Umbilical cord (tissue), 2 donors: ENCODE measurements around the gene PSMG2. TPM values are rescaled to one million over a fixed set of nuclear protein-coding genes. Genes with fewer than 3 reads are reported as not detected.
A peak's percentile ranks its signal among the peaks of the same experiment; 100 is the strongest.
"Not testable (repeated sequence)": the region's sequence is repeated elsewhere in the genome, so short reads cannot be mapped to it uniquely, and the experiment has no call there.

Source experiments
- DNase-seq: peaks from one replicate; pipeline ENCODE4 v3.0.0-alpha.2; 2015; ENCODE audit warnings: low spot score
- total RNA-seq: library from RNA; depleted of rRNA; stranded (reverse); fragments of >200 nt; gene quantifications from one replicate; pipeline ENCODE4 v1.2.3, GENCODE V29; 2014; ENCODE audit warnings: low replicate concordance; ENCODE audit not compliant: insufficient read depth

Gene PSMG2
- total RNA-seq, 1 donor from 2014 or later: 60.9 TPM

- DNase-seq: not testable (repeated sequence)
Measured at GRCh38 chr18:12758566-12758965, 55.7 kb downstream of the PSMG2 start.

- DNase-seq: no peak
Measured at GRCh38 chr18:12765126-12765525, 62.3 kb downstream of the PSMG2 start.

- no peak for DNase-seq
Measured at GRCh38 chr18:12765586-12765985, 62.7 kb downstream of the PSMG2 start.

- no peak for DNase-seq
Measured at GRCh38 chr18:12766986-12767433, 64.2 kb downstream of the PSMG2 start.

GRCh38 chr18:12767580-12768155, 64.8 kb downstream of the PSMG2 start:
- DNase-seq: no peak

- DNase-seq: peak; percentile 13
Measured at GRCh38 chr18:12768625-12769024, 65.8 kb downstream of the PSMG2 start.

GRCh38 chr18:12769136-12769535, 66.3 kb downstream of the PSMG2 start:
- DNase-seq: no peak

GRCh38 chr18:12769644-12770440, 67.0 kb downstream of the PSMG2 start:
- DNase-seq: no peak

GRCh38 chr18:12770469-12771219, 67.8 kb downstream of the PSMG2 start:
- no peak for DNase-seq

GRCh38 chr18:12772111-12772510, 69.3 kb downstream of the PSMG2 start:
- DNase-seq: no peak

GRCh38 chr18:12773369-12773768, 70.5 kb downstream of the PSMG2 start:
- DNase-seq: no peak

GRCh38 chr18:12774982-12775381, 72.1 kb downstream of the PSMG2 start:
- DNase-seq: no peak

Other genes starting within 250 kb of the PSMG2 start
- 22.1 TPM for gene SPIRE1, start 44.9 kb upstream of the PSMG2 start, total RNA-seq
- 5.8 TPM for gene CEP76, start 319 bp upstream of the PSMG2 start, total RNA-seq
- 21.9 TPM for gene PTPN2, start 181.2 kb downstream of the PSMG2 start, total RNA-seq
- 21.4 TPM for gene SEH1L, start 245.0 kb downstream of the PSMG2 start, total RNA-seq